LHCN-M2 (cell line): Measurements from ENCODE around the gene TRIO. TPM values are rescaled to one million over a fixed set of nuclear protein-coding genes. Genes with fewer than 3 reads are reported as not detected.

Experiments used
- DNase-seq: peaks from one replicate; pipeline ENCODE4 v3.0.0-alpha.2; 2012; ENCODE audit warnings: low read depth
- total RNA-seq: library from RNA; depleted of rRNA; stranded (reverse); fragments of >200 nt; gene quantifications from 2 replicates; pipeline ENCODE4 v1.2.3, GENCODE V29; 2014

The TRIO gene
- total RNA-seq, 1 experiment from 2014 or later = 168 TPM

GRCh38 chr5:14208071-14209021 lies 65.2 kb downstream of the TRIO start:
- DNase-seq = peak; percentile 93

- DNase-seq = no peak
Observed at GRCh38 chr5:14209222-14209822, 66.2 kb downstream of the TRIO start.

GRCh38 chr5:14209836-14210235 lies 66.7 kb downstream of the TRIO start:
- no peak for DNase-seq

- no peak for DNase-seq
Observed at GRCh38 chr5:14210729-14211128, 67.6 kb downstream of the TRIO start.

GRCh38 chr5:14211818-14212803 lies 69.0 kb downstream of the TRIO start:
- DNase-seq = no peak

GRCh38 chr5:14212838-14213237 lies 69.7 kb downstream of the TRIO start:
- no peak for DNase-seq

GRCh38 chr5:14213253-14213652 lies 70.1 kb downstream of the TRIO start:
- DNase-seq = no peak

- no peak for DNase-seq
Observed at GRCh38 chr5:14213813-14214585, 70.9 kb downstream of the TRIO start.

- no peak for DNase-seq
Observed at GRCh38 chr5:14215901-14216300, 72.8 kb downstream of the TRIO start.

- DNase-seq = no peak
Observed at GRCh38 chr5:14216372-14216771, 73.2 kb downstream of the TRIO start.

GRCh38 chr5:14216902-14217301 lies 73.8 kb downstream of the TRIO start:
- DNase-seq = no peak

GRCh38 chr5:14217587-14217986 lies 74.4 kb downstream of the TRIO start:
- DNase-seq = no peak

- no peak for DNase-seq
Observed at GRCh38 chr5:14218011-14218410, 74.9 kb downstream of the TRIO start.

- no peak for DNase-seq
Observed at GRCh38 chr5:14218480-14218879, 75.3 kb downstream of the TRIO start.

GRCh38 chr5:14218897-14219573 lies 75.9 kb downstream of the TRIO start:
- DNase-seq = no peak

- DNase-seq = no peak
Observed at GRCh38 chr5:14219800-14220512, 76.8 kb downstream of the TRIO start.

- no peak for DNase-seq
Observed at GRCh38 chr5:14220642-14221041, 77.5 kb downstream of the TRIO start.

- DNase-seq = no peak
Observed at GRCh38 chr5:14221732-14222131, 78.6 kb downstream of the TRIO start.

- DNase-seq = no peak
Observed at GRCh38 chr5:14222206-14222605, 79.1 kb downstream of the TRIO start.

GRCh38 chr5:14223372-14223771 lies 80.2 kb downstream of the TRIO start:
- no peak for DNase-seq
